ENCODE data around the gene MAP3K10. TPM values are rescaled to one million over a fixed set of nuclear protein-coding genes. Genes with fewer than 3 reads are reported as not detected.

Gene MAP3K10
- total and polyA plus RNA-seq, 2 donors (not counting 1 experiment from before 2014, with no cell fraction given): 22.5 to 41.6 TPM

- peaks cover 0 to 15% (median 0%) of the 10 kb centered on the region in 3 donors for H3K9me3 ChIP-seq (ENCODE audit: control extremely low read depth in 1 of 3, control insufficient read depth in 2 of 3, insufficient read depth in 1 of 3, low read length in 2 of 3)
- no peak overlapping the region for H3K4me3 ChIP-seq (ENCODE audit: control extremely low read depth in 1 of 5, extremely low read depth in 1 of 5, insufficient read depth in 1 of 5, low read depth in 2 of 5, low read length in 4 of 5)
- ChIA-PET CTCF (no interaction called here), POLR2A (no interaction called here)
- no peaks in the 10 kb centered on the region for H4K20me1 ChIP-seq (ENCODE audit: control insufficient read depth, insufficient read depth, low read length, poor library complexity, severe bottlenecking)
- no peak overlapping the region for H3K4me2 ChIP-seq (replicated peaks; ENCODE audit: low read depth, low read length, poor library complexity, severe bottlenecking)
- peaks cover 11% of the 10 kb centered on the region for H3K27me3 Mint-ChIP-seq
- ATAC-seq (ENCODE audit: low read depth) (no peak), DNase-seq (no peak)
- H3K27ac ChIP-seq (ENCODE audit: low read length in 2 of 2): no peak overlapping the region
- H3K27ac Mint-ChIP-seq: no peak overlapping the region
- H3K79me2 ChIP-seq (ENCODE audit: control insufficient read depth, insufficient read depth, low read length): no peaks in the 10 kb centered on the region
- H3K9ac ChIP-seq (ENCODE audit: low read length): no peak overlapping the region
- 96% methylated on average over 52 of the region's 53 CpGs for WGBS (ENCODE audit: insufficient coverage)
- intact Hi-C loops (cut with micrococcal nuclease): no loop called here
- TF ChIP-seq CTCF (IDR thresholded peaks at IDR 0.05) (no peak), EZH2 (IDR thresholded peaks at IDR 0.05; ENCODE audit: borderline replicate concordance, insufficient read depth, low read depth, low read length, poor library complexity, severe bottlenecking) (no peak)
- peaks cover 0 to 21% (median 15%) of the 10 kb centered on the region in 4 experiments for H3K27me3 ChIP-seq (replicated peaks in 1 of 4; ENCODE audit: control extremely low read depth in 1 of 4, control insufficient read depth in 3 of 4, insufficient read depth in 4 of 4, low read length in 3 of 4)
- H3K4me1 Mint-ChIP-seq: peaks cover 4% of the 10 kb centered on the region
- H3K9me3 Mint-ChIP-seq (ENCODE audit: insufficient read depth): no peaks in the 10 kb centered on the region
- peaks cover 9 to 22% of the 10 kb centered on the region in 2 donors for H3K4me1 ChIP-seq (ENCODE audit: control insufficient read depth in 2 of 2, insufficient read depth in 2 of 2, low read length in 2 of 2)
- H3K36me3 ChIP-seq (replicated peaks in 1 of 2; ENCODE audit: control extremely low read depth in 1 of 2, control insufficient read depth in 1 of 2, extremely low read depth in 1 of 2, insufficient read depth in 2 of 2, low read length in 1 of 2): peaks cover 0 to 6% of the 10 kb centered on the region in 2 experiments
- no peak overlapping the region for H3K4me3 Mint-ChIP-seq
- H2AFZ ChIP-seq (ENCODE audit: insufficient read depth, low read depth, low read length, poor library complexity, severe bottlenecking): no peak overlapping the region
Measured at GRCh38 chr19:40213251-40213829, 22.1 kb downstream of the MAP3K10 start.

- no peak overlapping the region for H2AFZ ChIP-seq (ENCODE audit: insufficient read depth, low read depth, low read length, poor library complexity, severe bottlenecking)
- H3K4me1 Mint-ChIP-seq: peaks cover 4% of the 10 kb centered on the region
- peaks cover 9 to 23% of the 10 kb centered on the region in 2 donors for H3K4me1 ChIP-seq (ENCODE audit: control insufficient read depth in 2 of 2, insufficient read depth in 2 of 2, low read length in 2 of 2)
Measured at GRCh38 chr19:40213882-40214570, 22.8 kb downstream of the MAP3K10 start.

More at GRCh38 chr19:40213882-40214570, 22.8 kb downstream of the MAP3K10 start:
- WGBS (ENCODE audit: insufficient coverage): 96% methylated on average over 25 of the region's 50 CpGs
- POLR2A ChIA-PET: no interaction called here
- H3K36me3 ChIP-seq (replicated peaks in 1 of 2; ENCODE audit: control extremely low read depth in 1 of 2, control insufficient read depth in 1 of 2, extremely low read depth in 1 of 2, insufficient read depth in 2 of 2, low read length in 1 of 2): peaks cover 0 to 2% of the 10 kb centered on the region in 2 experiments
- H3K79me2 ChIP-seq (ENCODE audit: control insufficient read depth, insufficient read depth, low read length): no peaks in the 10 kb centered on the region
- CTCF ChIA-PET: no interaction called here
- no peak overlapping the region for H3K9ac ChIP-seq (ENCODE audit: low read length)
- Mint-ChIP-seq H3K4me3 (no peak overlapping the region), H3K9me3 (ENCODE audit: insufficient read depth) (no peaks in the 10 kb centered on the region), H3K27ac (no peak overlapping the region), H3K27me3 (peaks cover 18% of the 10 kb centered on the region)
- H3K4me2 ChIP-seq (replicated peaks; ENCODE audit: low read depth, low read length, poor library complexity, severe bottlenecking): no peak overlapping the region
- no peaks in the 10 kb centered on the region for H4K20me1 ChIP-seq (ENCODE audit: control insufficient read depth, insufficient read depth, low read length, poor library complexity, severe bottlenecking)
- TF ChIP-seq CTCF (IDR thresholded peaks at IDR 0.05) (no peak), EZH2 (IDR thresholded peaks at IDR 0.05; ENCODE audit: borderline replicate concordance, insufficient read depth, low read depth, low read length, poor library complexity, severe bottlenecking) (no peak)
- H3K4me3 ChIP-seq (ENCODE audit: control extremely low read depth in 1 of 5, extremely low read depth in 1 of 5, insufficient read depth in 1 of 5, low read depth in 2 of 5, low read length in 4 of 5): no peak overlapping the region
- peaks cover 0 to 26% (median 19%) of the 10 kb centered on the region in 4 experiments for H3K27me3 ChIP-seq (replicated peaks in 1 of 4; ENCODE audit: control extremely low read depth in 1 of 4, control insufficient read depth in 3 of 4, insufficient read depth in 4 of 4, low read length in 3 of 4)
- H3K27ac ChIP-seq (ENCODE audit: low read length in 2 of 2): no peak overlapping the region
- DNase-seq (no peak), ATAC-seq (ENCODE audit: low read depth) (no peak)
- intact Hi-C loops (cut with micrococcal nuclease): no loop called here
- H3K9me3 ChIP-seq (ENCODE audit: control extremely low read depth in 1 of 3, control insufficient read depth in 2 of 3, insufficient read depth in 1 of 3, low read length in 2 of 3): peaks cover 0 to 15% (median 0%) of the 10 kb centered on the region in 3 donors
